Naive thymus-derived CD4-positive, alpha-beta T cell (primary cell): ENCODE results near the gene MRPS6. TPM values are rescaled to one million over a fixed set of nuclear protein-coding genes. Genes with fewer than 3 reads are reported as not detected.

Source experiments
- ATAC-seq: fragments of 150-1000 bp; cut with Tn5 transposase; 2 replicates; pipeline ENCODE4 v1.10.0; 2021; ENCODE audit warnings: mild to moderate bottlenecking, moderate library complexity
- CTCF ChIA-PET: fragments of 350-600 bp; sonication (Branson Sonifier 250); formaldehyde crosslinking; loops from one replicate; lab custom pipeline; 2021; ENCODE audit warnings: antibody characterized with exemption; lab: Charles Lee
- POLR2A ChIA-PET: fragments of 350-600 bp; sonication (Branson Sonifier 250); formaldehyde crosslinking; loops from one replicate; lab custom pipeline; 2021; ENCODE audit warnings: antibody characterized with exemption, inconsistent platforms; lab: Charles Lee
- DNase-seq, 9 donors: peaks; one replicate each; pipeline versions ENCODE4 v3.0.0 to v3.0.0-alpha.2; 2020 to 2022; ENCODE audit warnings: mixed read lengths in 1 of 9
- H3K27ac ChIP-seq: one replicate; pipeline ENCODE4 v1.7.0; 2013; ENCODE audit warnings: mild to moderate bottlenecking, low read depth, low read length, moderate library complexity
- H3K27me3 ChIP-seq, 2 donors: one replicate each; pipeline ENCODE4 v1.7.0; 2013; ENCODE audit warnings: low read length in 2 of 2, mild to moderate bottlenecking in 2 of 2, moderate library complexity in 2 of 2; ENCODE audit not compliant: control insufficient read depth in 2 of 2, insufficient read depth in 2 of 2
- H3K36me3 ChIP-seq, 3 experiments: 1 replicate in 2 of 3; 2 replicates in 1 of 3; pipeline ENCODE4 v1.7.0; 2013; ENCODE audit warnings: low read length in 3 of 3, mild to moderate bottlenecking in 3 of 3, moderate library complexity in 1 of 3; ENCODE audit not compliant: insufficient read depth in 3 of 3, control insufficient read depth in 2 of 3
- H3K4me1 ChIP-seq, 2 donors: one replicate each; pipeline ENCODE4 v1.7.0; 2013; ENCODE audit warnings: low read length in 2 of 2, mild to moderate bottlenecking in 2 of 2, moderate library complexity in 1 of 2; ENCODE audit not compliant: control insufficient read depth in 2 of 2, insufficient read depth in 2 of 2
- H3K4me3 ChIP-seq: 2 replicates; pipeline ENCODE4 v1.7.0; 2013; ENCODE audit warnings: mild to moderate bottlenecking, low read length
- H3K9me3 ChIP-seq, 3 experiments: 1 replicate in 2 of 3; 2 replicates in 1 of 3; pipeline ENCODE4 v1.7.0; 2013; ENCODE audit warnings: low read length in 3 of 3; ENCODE audit not compliant: control insufficient read depth in 2 of 3
- H3K27ac Mint-ChIP-seq, 9 donors: one replicate each; pipeline ENCODE4 v1.8.0; 2020 to 2022; ENCODE audit warnings: mixed read lengths in 9 of 9, mild to moderate bottlenecking in 8 of 9, moderate library complexity in 5 of 9, inconsistent platforms in 2 of 9
- H3K27me3 Mint-ChIP-seq, 5 donors: one replicate each; pipeline ENCODE4 v1.8.0; 2021 to 2022; ENCODE audit warnings: mixed read lengths in 5 of 5, mild to moderate bottlenecking in 1 of 5
- H3K36me3 Mint-ChIP-seq, 5 donors: one replicate each; pipeline ENCODE4 v1.8.0; 2020 to 2022; ENCODE audit warnings: mixed read lengths in 5 of 5, mild to moderate bottlenecking in 3 of 5, inconsistent platforms in 1 of 5
- H3K4me1 Mint-ChIP-seq, 7 donors: one replicate each; pipeline ENCODE4 v1.8.0; 2020 to 2022; ENCODE audit warnings: mixed read lengths in 7 of 7, mild to moderate bottlenecking in 3 of 7, inconsistent platforms in 1 of 7
- H3K4me3 Mint-ChIP-seq, 10 donors: one replicate each; pipeline ENCODE4 v1.8.0; 2020 to 2022; ENCODE audit warnings: mild to moderate bottlenecking in 10 of 10, mixed read lengths in 10 of 10, moderate library complexity in 6 of 10, inconsistent platforms in 2 of 10
- H3K9me3 Mint-ChIP-seq, 11 donors: one replicate each; pipeline ENCODE4 v1.8.0; 2020 to 2022; ENCODE audit warnings: mixed read lengths in 11 of 11, mild to moderate bottlenecking in 4 of 11, inconsistent platforms in 1 of 11, moderate library complexity in 1 of 11
- intact Hi-C, 2 donors: fragments of 100-400 bp; cut with micrococcal nuclease; formaldehyde crosslinking; loops; one replicate each; pipeline ENCODE4 v1.15.1; 2023
- polyA plus RNA-seq, 2 donors: library from polyadenylated mRNA; unstranded; fragments of 300-500 nt; fragmentation: Illumina TruSeq; gene quantifications; one replicate each; pipeline ENCODE4 v1.2.3, GENCODE V29; 2021
- total RNA-seq, 6 experiments: library from RNA in 5 of 6; stranded (reverse) in 5 of 6; gene quantifications; 1 replicate in 5 of 6; 2 replicates in 1 of 6; pipeline ENCODE4 v1.2.3 and lab custom pipeline; 2021 to 2026

MRPS6 gene
- total and polyA plus RNA-seq, 7 experiments from 2014 or later = 25.5 to 193 (median 92.5) TPM

- Mint-ChIP-seq H3K4me3 (peak overlapping the region in 6 of 10 donors; percentile 72 to 82 (median 79)), H3K27me3 (no peaks in the 10 kb centered on the region), H3K36me3 (peaks cover 5 to 68% (median 28%) of the 10 kb centered on the region in 5 donors), H3K4me1 (peaks cover 70 to 99% (median 96%) of the 10 kb centered on the region in 7 donors), H3K27ac (peak overlapping the region; percentile 72 to 97 (median 90)), H3K9me3 (peaks cover 0 to 14% (median 0%) of the 10 kb centered on the region in 11 donors)
- peaks cover 4 to 65% of the 10 kb centered on the region in 2 donors for H3K4me1 ChIP-seq
- ChIA-PET CTCF (interaction anchor here (0.8 to 4.1 kb wide), 4 partner anchors 51 to 205 kb away, joined by 3 to 33 read pairs (median 5); no protein-coding TSS in a partner anchor), POLR2A (interaction anchor here (0.5 to 2.1 kb wide), 5 partner anchors 8 to 179 kb away, joined by 3 to 7 read pairs (median 4); no protein-coding TSS in a partner anchor)
- H3K27ac ChIP-seq = peak overlapping the region; percentile 64
- H3K9me3 ChIP-seq = no peaks in the 10 kb centered on the region
- no peak for DNase-seq
- intact Hi-C loops = loop anchor here (1.0 to 5.0 kb wide), 11 partner anchors 26 to 220 kb away; no protein-coding TSS in a partner anchor
- ATAC-seq = no peak
- H3K27me3 ChIP-seq = no peaks in the 10 kb centered on the region
- peaks cover 0 to 8% (median 0%) of the 10 kb centered on the region in 3 experiments for H3K36me3 ChIP-seq
- H3K4me3 ChIP-seq = no peak overlapping the region
Measured at GRCh38 chr21:34128674-34129038, 55.3 kb downstream of the MRPS6 start.

GRCh38 chr21:34129039-34129891, 55.9 kb downstream of the MRPS6 start:
- Mint-ChIP-seq H3K9me3 (peaks cover 0 to 16% (median 0%) of the 10 kb centered on the region in 11 donors), H3K4me3 (peak overlapping the region; percentile 64 to 82 (median 76)), H3K36me3 (peaks cover 6 to 68% (median 28%) of the 10 kb centered on the region in 5 donors), H3K27ac (peak overlapping the region; percentile 72 to 97 (median 90)), H3K27me3 (no peaks in the 10 kb centered on the region), H3K4me1 (peaks cover 69 to 99% (median 95%) of the 10 kb centered on the region in 7 donors)
- ATAC-seq (peak; percentile 92), DNase-seq (peak; percentile 9 to 86 (median 78))
- H3K27ac ChIP-seq = peak overlapping the region; percentile 64
- H3K4me3 ChIP-seq = peak overlapping the region; percentile 22
- no peaks in the 10 kb centered on the region for H3K9me3 ChIP-seq
- no peaks in the 10 kb centered on the region for H3K27me3 ChIP-seq
- H3K4me1 ChIP-seq = peaks cover 4 to 67% of the 10 kb centered on the region in 2 donors
- peaks cover 0 to 8% (median 0%) of the 10 kb centered on the region in 3 experiments for H3K36me3 ChIP-seq
- CTCF ChIA-PET = interaction anchor here (0.5 to 4.1 kb wide), 8 partner anchors 51 to 218 kb away, joined by 3 to 33 read pairs (median 4); no protein-coding TSS in a partner anchor
- POLR2A ChIA-PET = interaction anchor here (0.5 to 2.1 kb wide), 5 partner anchors 9 to 179 kb away, joined by 3 to 7 read pairs (median 4); no protein-coding TSS in a partner anchor
- intact Hi-C loops = loop anchor here (1.0 to 5.0 kb wide), 11 partner anchors 25 to 219 kb away; no protein-coding TSS in a partner anchor

GRCh38 chr21:34129901-34130715, 56.7 kb downstream of the MRPS6 start:
- Mint-ChIP-seq H3K27me3 (no peaks in the 10 kb centered on the region), H3K27ac (peak overlapping the region; percentile 72 to 97 (median 90)), H3K36me3 (peaks cover 10 to 69% (median 29%) of the 10 kb centered on the region in 5 donors), H3K4me3 (peak overlapping the region; percentile 48 to 82 (median 76)), H3K4me1 (peaks cover 63 to 99% (median 90%) of the 10 kb centered on the region in 7 donors), H3K9me3 (peaks cover 0 to 14% (median 0%) of the 10 kb centered on the region in 11 donors)
- Histone ChIP-seq H3K27me3 (no peaks in the 10 kb centered on the region), H3K9me3 (no peaks in the 10 kb centered on the region), H3K4me3 (peak overlapping the region; percentile 22), H3K36me3 (peaks cover 0 to 10% (median 0%) of the 10 kb centered on the region in 3 experiments), H3K4me1 (peaks cover 4 to 67% of the 10 kb centered on the region in 2 donors), H3K27ac (peak overlapping the region; percentile 64)
- ATAC-seq = no peak
- intact Hi-C loops = loop anchor here (1.0 to 5.0 kb wide), 11 partner anchors 24 to 218 kb away; no protein-coding TSS in a partner anchor
- peak in 1 of 9 donors; percentile 37 for DNase-seq
- ChIA-PET CTCF (interaction anchor here (0.5 to 4.1 kb wide), 7 partner anchors 40 to 237 kb away, joined by 3 to 33 read pairs (median 4); no protein-coding TSS in a partner anchor), POLR2A (interaction anchor here (1.2 to 2.1 kb wide), 2 partner anchors 54 to 180 kb away, joined by 5 to 7 read pairs; no protein-coding TSS in a partner anchor)

GRCh38 chr21:34130716-34130985, 57.3 kb downstream of the MRPS6 start:
- Mint-ChIP-seq H3K4me3 (peak overlapping the region; percentile 35 to 82 (median 76)), H3K4me1 (peaks cover 60 to 96% (median 89%) of the 10 kb centered on the region in 7 donors)
- H3K27ac ChIP-seq = peak overlapping the region; percentile 64

GRCh38 chr21:34131586-34131985, 58.2 kb downstream of the MRPS6 start:
- POLR2A ChIA-PET = interaction anchor here (1.0 kb wide), 1 partner anchor 55 kb away, joined by 4 read pairs; no protein-coding TSS in a partner anchor

More at GRCh38 chr21:34130716-34130985, 57.3 kb downstream of the MRPS6 start:
- H3K27me3 ChIP-seq = no peaks in the 10 kb centered on the region
- no peak for DNase-seq
- peaks cover 0 to 16% (median 0%) of the 10 kb centered on the region in 3 experiments for H3K36me3 ChIP-seq
- intact Hi-C loops = no loop called here
- ChIA-PET POLR2A (interaction anchor here (2.1 kb wide), 1 partner anchor 181 kb away, joined by 7 read pairs; no protein-coding TSS in a partner anchor), CTCF (interaction anchor here (0.5 to 4.1 kb wide), 5 partner anchors 41 to 237 kb away, joined by 3 to 33 read pairs (median 3); no protein-coding TSS in a partner anchor)
- ATAC-seq = no peak
- peaks cover 4 to 64% of the 10 kb centered on the region in 2 donors for H3K4me1 ChIP-seq
- H3K9me3 Mint-ChIP-seq = peaks cover 0 to 14% (median 0%) of the 10 kb centered on the region in 11 donors
- no peaks in the 10 kb centered on the region for H3K9me3 ChIP-seq
- peaks cover 10 to 70% (median 31%) of the 10 kb centered on the region in 5 donors for H3K36me3 Mint-ChIP-seq
- no peaks in the 10 kb centered on the region for H3K27me3 Mint-ChIP-seq
- peak overlapping the region; percentile 72 to 97 (median 90) for H3K27ac Mint-ChIP-seq
- no peak overlapping the region for H3K4me3 ChIP-seq

More at GRCh38 chr21:34131586-34131985, 58.2 kb downstream of the MRPS6 start:
- CTCF ChIA-PET = interaction anchor here (0.7 to 4.1 kb wide), 3 partner anchors 139 to 216 kb away, joined by 3 to 33 read pairs (median 3); no protein-coding TSS in a partner anchor
- no peaks in the 10 kb centered on the region for H3K27me3 Mint-ChIP-seq
- DNase-seq = no peak
- no peak overlapping the region for H3K4me3 ChIP-seq
- H3K27ac Mint-ChIP-seq = peak overlapping the region in 8 of 9 donors; percentile 72 to 97 (median 91)
- peak overlapping the region; percentile 8 to 82 (median 56) for H3K4me3 Mint-ChIP-seq
- H3K36me3 ChIP-seq = peaks cover 0 to 19% (median 0%) of the 10 kb centered on the region in 3 experiments
- no peaks in the 10 kb centered on the region for H3K9me3 ChIP-seq
- H3K9me3 Mint-ChIP-seq = peaks cover 0 to 15% (median 0%) of the 10 kb centered on the region in 11 donors
- H3K27me3 ChIP-seq = no peaks in the 10 kb centered on the region
- intact Hi-C loops = no loop called here
- no peak for ATAC-seq
- H3K4me1 Mint-ChIP-seq = peaks cover 53 to 88% (median 80%) of the 10 kb centered on the region in 7 donors
- peaks cover 10 to 72% (median 31%) of the 10 kb centered on the region in 5 donors for H3K36me3 Mint-ChIP-seq
- H3K4me1 ChIP-seq = peaks cover 4 to 54% of the 10 kb centered on the region in 2 donors
- H3K27ac ChIP-seq = no peak overlapping the region
